GM10847 (cell line): Measurements from ENCODE around the gene NOTO.

Source experiments
- POLR2A ChIP-seq: IDR thresholded peaks from 2 replicates; pipeline ENCODE4 v1.6.1; 2011; ENCODE audit not compliant: insufficient read length; ENCODE audit errors: extremely low read depth

The NOTO gene

GRCh38 chr2:73259276-73259675, 56.9 kb downstream of the NOTO start:
- no peak for TF ChIP-seq POLR2A

- no peak for TF ChIP-seq POLR2A
Measured at GRCh38 chr2:73259704-73260337, 57.4 kb downstream of the NOTO start.

- no peak for TF ChIP-seq POLR2A
Measured at GRCh38 chr2:73260338-73260984, 58.1 kb downstream of the NOTO start.
